HTR-8/SVneo (cell line): ENCODE data around the gene C2CD4D.

Experiments used
- DNase-seq: peaks from one replicate; pipeline ENCODE4 v3.0.0; 2011; ENCODE audit warnings: low spot score, mixed read lengths; ENCODE audit not compliant: insufficient read length
- FAIRE-seq: peaks from 2 replicates; lab custom pipeline; 2011; peaks lifted over from hg19 to GRCh38; lab: Jason Lieb, UNC

Gene C2CD4D

DNA sequence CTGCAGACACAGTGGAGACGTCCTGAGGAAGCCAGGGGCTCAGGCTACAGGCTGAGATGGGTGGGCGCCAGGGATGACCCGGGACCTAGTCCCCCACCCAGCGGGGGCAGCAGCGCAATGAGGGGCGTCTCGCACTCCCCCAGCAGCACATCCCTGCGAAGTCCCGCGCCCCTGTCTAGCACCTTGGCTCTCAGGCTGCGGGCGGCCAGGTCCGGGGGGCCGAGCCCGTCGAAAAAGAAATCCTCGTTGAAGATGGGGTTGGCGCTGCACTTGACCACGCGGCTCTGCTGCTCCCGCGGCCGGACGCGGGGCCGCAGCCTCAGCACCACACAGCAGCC, 1.8 kb downstream of the C2CD4D start:
- no peak for FAIRE-seq
- DNase-seq = no peak

DNA sequence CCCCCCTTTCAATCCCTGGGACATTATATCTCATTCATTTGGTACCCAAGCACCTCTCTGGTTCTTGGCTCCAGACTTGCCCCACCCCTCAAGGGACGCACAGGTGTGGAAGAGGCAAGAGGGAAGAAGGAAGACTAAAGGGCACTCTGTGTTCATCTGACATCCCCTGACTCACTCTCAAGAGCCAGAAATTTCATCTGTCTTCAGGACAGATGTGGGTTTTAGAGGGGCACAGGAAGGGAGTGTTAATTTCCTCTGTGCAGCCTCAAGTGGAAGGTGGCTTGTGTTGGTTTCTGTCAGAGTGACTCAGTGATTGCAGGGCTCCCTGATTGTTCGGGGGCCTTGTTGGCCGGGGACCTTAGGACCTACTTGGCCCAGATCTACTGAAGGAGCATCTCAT, 2.4 kb downstream of the C2CD4D start:
- DNase-seq (no peak), FAIRE-seq (no peak)

GRCh38 chr1:151835596-151835995, 4.0 kb downstream of the C2CD4D start:
- FAIRE-seq = no peak
- DNase-seq = no peak

DNA sequence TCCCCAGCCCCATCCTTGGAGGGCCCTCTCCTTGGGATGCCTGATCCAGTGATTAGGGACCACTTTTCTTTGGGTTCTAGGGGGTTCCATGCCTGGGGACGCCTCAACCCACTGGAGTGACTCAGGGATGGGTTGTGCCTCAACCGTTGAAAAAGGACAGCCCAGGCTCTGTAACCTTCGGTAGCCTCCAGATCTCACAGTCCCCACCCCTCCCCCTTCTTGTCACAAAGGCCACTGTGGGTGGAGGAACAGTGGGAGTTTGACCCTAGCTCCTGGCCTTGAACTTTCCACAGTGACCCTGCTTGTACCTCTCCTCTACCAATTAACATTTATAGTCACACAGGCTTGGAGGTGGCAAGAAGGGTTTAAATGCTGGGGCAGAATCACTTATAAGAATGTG, 5.4 kb downstream of the C2CD4D start:
- FAIRE-seq (no peak), DNase-seq (no peak)

DNA sequence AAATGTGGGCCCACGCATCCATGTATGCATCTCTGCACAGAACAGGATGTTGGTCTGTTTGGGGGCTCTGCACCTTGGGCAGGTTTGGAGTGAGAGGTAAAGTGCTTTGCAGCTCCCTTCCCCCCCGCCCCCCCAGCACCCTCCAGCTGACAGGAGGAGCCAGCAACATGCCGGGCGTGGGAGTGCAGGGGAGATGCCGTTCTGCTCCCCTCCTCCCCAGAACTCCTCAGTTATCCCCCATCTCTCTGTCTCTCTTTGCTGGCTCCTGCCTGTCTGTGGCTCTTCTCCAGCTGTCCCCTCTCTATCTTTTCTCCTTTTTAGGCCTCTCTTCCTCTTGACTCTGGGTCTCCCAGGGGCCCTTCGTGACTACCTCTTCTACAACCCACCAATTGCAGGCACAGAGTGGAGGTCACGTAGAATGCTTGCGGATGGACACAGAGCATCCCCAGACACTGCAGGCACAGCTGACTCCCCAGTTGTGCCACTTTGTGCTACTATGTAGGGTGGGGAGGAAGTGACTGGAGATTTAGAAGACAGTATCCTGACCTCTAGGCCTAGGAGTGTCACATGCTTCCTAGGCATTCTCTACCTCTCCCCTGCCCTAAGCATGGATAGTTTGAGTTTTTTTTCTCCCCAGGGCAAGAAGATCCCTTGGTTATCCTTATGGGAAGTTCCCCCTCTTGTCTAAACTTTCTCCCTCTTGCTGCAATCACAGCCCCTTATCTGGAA, 6.3 kb downstream of the C2CD4D start:
- FAIRE-seq (no peak), DNase-seq (no peak)

DNA sequence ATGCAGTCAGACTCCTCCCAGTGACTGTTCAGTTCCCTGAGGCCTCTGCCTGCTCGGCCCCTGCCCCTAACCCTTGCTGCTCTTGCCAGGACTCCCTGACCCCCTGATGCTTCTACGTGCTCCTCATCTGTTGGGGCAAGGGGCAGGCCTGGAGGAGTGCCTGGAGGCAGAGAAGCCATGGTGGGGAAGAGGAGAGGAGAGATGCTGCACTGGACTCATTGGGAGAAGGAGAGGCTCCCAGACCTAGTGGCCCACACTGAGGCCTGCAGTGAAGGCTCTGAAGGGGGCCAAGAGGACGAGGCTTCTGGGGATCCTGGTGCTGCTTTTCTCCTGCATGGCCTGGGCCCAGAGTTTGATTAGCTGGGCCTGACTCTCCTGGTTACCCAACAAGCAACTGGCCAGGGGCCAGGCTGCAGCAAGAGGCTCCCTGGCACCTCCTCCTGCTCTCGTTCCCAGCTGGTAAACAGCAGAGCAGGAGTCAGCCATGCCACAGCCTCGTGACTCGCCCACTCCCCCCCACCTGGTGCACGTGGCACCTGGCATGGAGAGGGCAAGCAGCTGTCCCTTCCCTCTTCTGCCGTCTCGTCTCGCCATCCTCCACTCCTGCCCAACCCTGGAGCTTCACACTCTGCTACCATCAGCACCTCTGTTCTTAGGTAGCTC, 7.2 kb downstream of the C2CD4D start:
- FAIRE-seq = no peak
- DNase-seq = no peak

DNA sequence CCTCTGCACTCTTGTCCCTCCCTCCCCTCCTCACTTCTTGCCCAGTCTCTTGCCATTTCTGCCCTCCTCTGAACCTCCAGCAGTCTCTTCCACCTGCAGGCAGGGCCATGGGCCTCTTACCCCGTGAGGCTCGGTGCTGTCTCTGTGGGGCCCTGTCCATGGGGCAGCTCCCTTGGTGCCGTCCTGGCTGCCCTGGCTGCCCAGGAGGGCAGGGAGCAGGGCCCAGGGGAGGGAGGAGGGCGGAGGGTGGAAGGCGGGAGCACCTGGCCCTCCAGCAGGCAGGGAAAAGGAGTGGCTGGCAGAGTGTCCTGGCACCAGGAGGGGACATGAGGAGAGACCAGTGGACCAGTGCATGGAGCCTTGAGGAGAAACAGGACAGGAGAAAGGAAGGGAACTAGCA, 8.0 kb downstream of the C2CD4D start, which contains the start of gene RORC:
Gene RORC (minus strand): TSS at position 198 of the 400 bp plus-strand sequence. CDS start 38 bp downstream, at position 160.
- FAIRE-seq (no peak), DNase-seq (no peak)

GRCh38 chr1:151831256-151831591, 8.4 kb downstream of the C2CD4D start:
- DNase-seq (no peak), FAIRE-seq (no peak)

DNA sequence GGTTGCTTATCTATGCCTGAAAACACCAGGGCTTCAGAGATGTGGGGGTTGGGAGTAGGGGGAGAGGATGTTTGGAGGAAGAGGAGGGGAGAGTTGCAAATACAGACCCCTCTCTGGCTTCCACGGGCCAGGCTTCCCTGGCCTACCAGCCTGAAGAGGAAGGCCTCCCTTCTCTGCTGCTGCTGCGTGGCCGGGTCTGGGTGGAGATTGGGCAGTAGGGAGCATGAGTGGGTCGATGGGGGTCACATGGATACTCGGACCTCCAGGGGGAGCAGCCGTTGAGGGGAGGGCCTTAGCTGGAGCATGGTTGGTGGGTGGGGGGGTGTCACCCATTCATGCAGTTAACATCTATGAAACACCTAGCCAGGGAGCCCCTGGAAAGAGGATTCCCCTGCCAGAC, 9.6 kb downstream of the C2CD4D start:
- DNase-seq = no peak
- no peak for FAIRE-seq

DNA sequence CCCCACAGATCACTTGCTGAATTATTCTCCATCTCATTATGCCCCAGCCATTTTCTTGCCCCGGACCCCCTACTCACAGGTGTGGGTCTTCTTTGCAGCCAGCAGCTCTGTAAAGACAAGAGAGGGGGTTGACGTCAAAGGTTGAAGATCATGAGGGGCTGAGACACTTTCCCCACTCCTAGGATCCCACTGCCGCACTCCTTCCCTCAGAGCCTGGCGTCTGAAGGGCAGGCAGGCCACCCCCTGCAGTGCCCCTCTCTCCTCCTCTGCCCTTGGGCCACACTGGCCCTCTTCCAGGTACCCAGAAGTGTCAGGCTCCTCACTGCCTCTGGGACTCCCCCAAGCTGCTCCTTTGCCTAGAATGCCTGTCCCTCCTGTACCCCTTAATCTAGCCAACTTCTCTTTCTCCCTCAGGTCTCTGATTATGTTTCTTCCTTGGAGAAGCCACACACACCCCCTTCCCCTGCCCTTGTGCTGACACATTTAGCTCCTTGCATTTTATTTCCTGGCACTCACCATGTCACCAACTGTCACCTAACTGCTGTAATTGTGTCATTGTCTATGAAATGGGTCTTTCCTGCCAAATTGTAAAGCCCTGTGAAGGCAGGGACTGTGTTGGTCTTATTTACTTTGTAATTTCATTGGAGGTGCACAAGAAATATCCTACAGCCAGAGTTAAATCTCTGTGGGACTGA, 10.1 kb downstream of the C2CD4D start:
- DNase-seq (no peak), FAIRE-seq (no peak)

DNA sequence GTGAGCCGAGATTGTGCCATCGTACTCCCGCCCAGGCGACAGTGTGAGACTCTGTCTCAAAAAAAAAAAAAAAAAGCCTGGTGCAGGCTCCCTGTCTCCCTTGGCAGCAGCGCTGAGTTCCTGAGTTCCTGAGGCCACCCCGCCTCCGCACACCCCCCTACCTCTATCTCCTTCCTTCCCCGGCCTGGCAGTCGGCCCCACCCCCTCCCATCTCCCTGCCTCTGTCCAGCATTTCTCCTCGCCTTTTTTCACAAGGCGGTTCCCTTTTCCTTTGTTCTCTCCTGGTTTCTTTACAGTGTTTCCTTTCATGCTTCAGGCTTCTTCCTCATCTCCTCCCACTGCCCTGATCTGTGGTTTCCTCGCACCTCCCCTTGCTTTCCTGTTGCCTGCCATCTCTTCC, 10.7 kb downstream of the C2CD4D start:
- FAIRE-seq = no peak
- DNase-seq = peak; percentile 64

DNA sequence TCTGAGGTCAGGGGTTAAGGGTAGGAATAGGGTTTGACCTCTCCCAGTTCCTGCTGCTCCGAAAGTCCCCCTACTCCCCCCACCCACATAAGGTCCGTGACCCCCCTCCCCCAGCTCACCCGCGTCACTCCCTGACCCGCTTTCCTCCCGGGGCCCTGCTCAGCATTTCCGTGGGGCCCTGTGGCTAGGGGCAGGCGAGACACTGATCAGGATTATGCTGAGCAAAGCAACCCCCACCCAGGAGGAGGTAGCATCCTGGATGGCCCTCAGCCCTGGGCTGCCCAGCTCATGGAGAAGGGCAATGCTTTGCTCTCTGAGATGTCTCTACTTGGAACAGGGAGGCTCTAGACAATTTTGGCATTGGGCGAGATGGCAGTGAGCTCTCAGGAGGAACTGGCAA, 11.8 kb downstream of the C2CD4D start:
- DNase-seq = no peak
- FAIRE-seq = no peak

GRCh38 chr1:151825751-151826660, 13.6 kb downstream of the C2CD4D start:
- no peak for FAIRE-seq
- DNase-seq = no peak

DNA sequence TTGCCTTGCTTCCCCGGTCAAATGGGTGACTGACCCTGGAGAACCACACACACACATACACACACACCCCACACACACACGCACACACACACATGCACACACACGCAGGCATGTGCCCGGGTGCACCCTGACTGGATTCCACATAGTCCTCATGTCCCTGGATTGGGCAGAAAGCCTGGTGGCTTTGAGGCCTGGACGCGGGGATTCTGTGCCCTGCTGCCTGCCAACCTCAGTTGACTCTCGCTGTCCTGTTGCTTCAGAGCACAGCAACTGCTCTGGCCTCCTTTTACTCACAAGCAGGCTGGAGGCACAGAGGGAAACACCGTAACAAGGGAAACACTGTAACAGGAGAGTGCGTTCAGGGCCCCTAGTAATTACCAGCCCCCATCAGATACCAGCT, 14.4 kb downstream of the C2CD4D start:
- FAIRE-seq = no peak
- no peak for DNase-seq

- DNase-seq (no peak), FAIRE-seq (no peak)
Measured at GRCh38 chr1:151823175-151823574, 16.4 kb downstream of the C2CD4D start.

- FAIRE-seq = no peak
- DNase-seq = no peak
Measured at GRCh38 chr1:151822404-151822803, 17.2 kb downstream of the C2CD4D start.

DNA sequence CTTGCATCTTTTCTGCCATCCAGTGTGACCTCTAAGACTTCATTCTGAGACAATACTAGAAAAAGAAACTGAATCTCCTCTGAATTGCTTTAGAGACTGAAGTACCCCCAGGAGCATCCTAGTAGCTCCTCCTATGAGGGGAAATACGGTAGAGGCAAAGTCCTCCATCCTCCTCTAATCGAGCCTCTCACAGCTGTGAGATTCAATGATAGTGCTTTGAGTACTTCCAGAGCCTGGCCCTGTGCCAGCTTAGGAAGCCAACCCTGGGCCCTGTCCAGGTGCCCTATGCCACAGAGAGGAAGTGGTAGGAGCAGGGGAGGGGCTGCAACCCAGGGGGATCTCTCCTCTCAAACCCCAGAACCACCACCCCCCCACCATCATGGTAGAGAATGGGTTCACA, 18.7 kb downstream of the C2CD4D start:
- no peak for DNase-seq
- no peak for FAIRE-seq

DNA sequence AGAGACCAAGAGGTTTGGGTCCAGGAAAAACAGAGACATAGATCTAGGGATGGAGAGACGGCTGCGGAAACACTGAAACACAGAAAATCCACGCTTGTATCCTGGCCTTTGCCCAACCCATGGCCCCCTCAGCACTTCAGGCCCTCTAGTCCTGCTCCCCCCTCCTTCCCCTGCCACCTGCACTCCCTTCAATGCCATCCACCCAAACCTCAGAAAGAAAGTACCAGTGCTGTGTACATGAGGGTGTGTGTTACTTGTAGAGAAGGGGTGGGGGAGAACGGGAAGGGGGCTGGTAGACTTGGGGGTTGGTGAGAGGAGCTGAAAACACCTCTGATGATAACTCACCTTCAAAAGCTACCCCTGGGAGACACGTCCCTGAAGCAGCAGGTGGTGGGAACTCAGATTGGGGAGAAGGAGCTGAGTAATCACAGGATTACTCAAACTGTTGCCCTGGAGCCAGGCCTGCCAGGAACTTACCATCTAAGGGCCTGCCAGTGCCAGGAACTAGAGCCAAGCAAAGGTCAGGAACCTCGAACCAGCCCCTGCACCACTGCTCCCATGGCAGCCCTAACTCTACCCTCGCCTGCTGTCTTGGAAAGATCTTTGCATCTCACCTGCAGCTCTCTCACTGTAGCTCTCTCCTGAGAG, 19.5 kb downstream of the C2CD4D start:
- no peak for FAIRE-seq
- DNase-seq = no peak

- FAIRE-seq = no peak
Measured at GRCh38 chr1:151819227-151819835, 20.3 kb downstream of the C2CD4D start.

DNA sequence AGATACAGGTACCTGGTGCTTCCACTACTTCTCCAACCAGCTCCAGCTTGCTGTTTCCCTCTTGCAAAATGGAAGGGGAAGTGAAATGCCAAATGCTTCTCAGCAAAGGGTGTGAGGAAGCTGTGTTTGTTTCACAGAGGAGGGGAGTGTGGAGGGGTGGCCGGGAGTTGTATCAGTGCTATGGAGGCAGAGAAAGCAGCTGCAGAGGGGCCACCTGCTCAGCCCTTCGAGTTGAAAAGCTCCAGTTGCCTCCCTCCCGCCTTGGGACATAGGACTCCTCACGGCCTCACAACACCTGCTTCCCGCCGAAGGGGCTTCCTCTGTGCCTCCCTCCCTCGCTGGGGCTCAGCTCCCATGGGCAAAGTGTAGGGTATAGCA, 22.3 kb downstream of the C2CD4D start:
- FAIRE-seq = no peak
- no peak for DNase-seq

More at GRCh38 chr1:151819227-151819835, 20.3 kb downstream of the C2CD4D start:
- no peak for DNase-seq
